ENCODE data around the gene TBC1D16.

The TBC1D16 gene

GRCh38 chr17:79939755-79940458 is 95.8 kb downstream of the TBC1D16 start:
- no peaks in the 10 kb centered on the region for H3K36me3 ChIP-seq
- TF ChIP-seq CTCF (IDR thresholded peaks at IDR 0.05): no peak
- H3K4me3 ChIP-seq (ENCODE audit: low read depth in 1 of 2, low read length in 1 of 2): no peak overlapping the region
- H3K27me3 ChIP-seq: peaks cover 59% of the 10 kb centered on the region
- H3K4me1 ChIP-seq (ENCODE audit: control insufficient read depth in 1 of 2, insufficient read depth in 1 of 2, low read depth in 1 of 2, low read length in 1 of 2): no peaks in the 10 kb centered on the region
- no peaks in the 10 kb centered on the region for H3K9me3 ChIP-seq
- H3K27ac ChIP-seq: no peak overlapping the region

GRCh38 chr17:79939094-79939435 is 96.6 kb downstream of the TBC1D16 start:
- Histone ChIP-seq H3K4me3 (ENCODE audit: low read depth in 1 of 2, low read length in 1 of 2) (no peak overlapping the region), H3K4me1 (ENCODE audit: control insufficient read depth in 1 of 2, insufficient read depth in 1 of 2, low read depth in 1 of 2, low read length in 1 of 2) (peaks cover 0 to under 1% of the 10 kb centered on the region in 2 experiments), H3K9me3 (no peaks in the 10 kb centered on the region), H3K27me3 (peaks cover 67% of the 10 kb centered on the region), H3K27ac (no peak overlapping the region), H3K36me3 (no peaks in the 10 kb centered on the region)
- TF ChIP-seq CTCF (IDR thresholded peaks at IDR 0.05): no peak

GRCh38 chr17:79938336-79939093 is 97.2 kb downstream of the TBC1D16 start:
- Histone ChIP-seq H3K36me3 (no peaks in the 10 kb centered on the region), H3K4me1 (ENCODE audit: control insufficient read depth in 1 of 2, insufficient read depth in 1 of 2, low read depth in 1 of 2, low read length in 1 of 2) (peaks cover 0 to 6% of the 10 kb centered on the region in 2 experiments), H3K4me3 (ENCODE audit: low read depth in 1 of 2, low read length in 1 of 2) (no peak overlapping the region), H3K27me3 (peaks cover 67% of the 10 kb centered on the region), H3K27ac (no peak overlapping the region), H3K9me3 (no peaks in the 10 kb centered on the region)
- no peak for TF ChIP-seq CTCF (IDR thresholded peaks at IDR 0.05)

- H3K27me3 ChIP-seq: peaks cover 67% of the 10 kb centered on the region
- H3K36me3 ChIP-seq: no peaks in the 10 kb centered on the region
- TF ChIP-seq CTCF (IDR thresholded peaks at IDR 0.05): no peak
- H3K4me1 ChIP-seq (ENCODE audit: control insufficient read depth in 1 of 2, insufficient read depth in 1 of 2, low read depth in 1 of 2, low read length in 1 of 2): peaks cover 0 to 6% of the 10 kb centered on the region in 2 experiments
- no peak overlapping the region for H3K4me3 ChIP-seq (ENCODE audit: low read depth in 1 of 2, low read length in 1 of 2)
- H3K9me3 ChIP-seq: no peaks in the 10 kb centered on the region
- H3K27ac ChIP-seq: no peak overlapping the region
Measured at GRCh38 chr17:79937391-79938335, 98.0 kb downstream of the TBC1D16 start.

- Histone ChIP-seq H3K27me3 (peaks cover 67% of the 10 kb centered on the region), H3K27ac (no peak overlapping the region), H3K36me3 (no peaks in the 10 kb centered on the region), H3K9me3 (no peaks in the 10 kb centered on the region), H3K4me1 (ENCODE audit: control insufficient read depth in 1 of 2, insufficient read depth in 1 of 2, low read depth in 1 of 2, low read length in 1 of 2) (peaks cover 0 to 6% of the 10 kb centered on the region in 2 experiments), H3K4me3 (ENCODE audit: low read depth in 1 of 2, low read length in 1 of 2) (no peak overlapping the region)
- no peak for TF ChIP-seq CTCF (IDR thresholded peaks at IDR 0.05)
Measured at GRCh38 chr17:79936641-79937381, 98.9 kb downstream of the TBC1D16 start.
